Small intestine (tissue), 7 donors: ENCODE results near the gene DHRS4L2. TPM values are rescaled to one million over a fixed set of nuclear protein-coding genes. Genes with fewer than 3 reads are reported as not detected.
"Not testable (repeated sequence)": the region's sequence is repeated elsewhere in the genome, so short reads cannot be mapped to it uniquely, and the experiment has no call there.

Experiments
- DNase-seq, 2 donors: peaks; one replicate each; pipeline versions ENCODE4 v3.0.0 to v3.0.0-alpha.2; 2013
- FAIRE-seq: peaks from 2 replicates; lab custom pipeline; 2012; peaks lifted over from hg19 to GRCh38; lab: Jason Lieb, UNC
- H3K27ac ChIP-seq, 3 donors: one replicate each; pipeline ENCODE4 v1.5.1; 2013; ENCODE audit warnings: low read length in 2 of 3, mild to moderate bottlenecking in 2 of 3, control low read depth in 1 of 3, inconsistent platforms in 1 of 3, low read depth in 1 of 3, moderate library complexity in 1 of 3
- H3K27me3 ChIP-seq, 3 donors: one replicate each; pipeline ENCODE4 v1.6.1; 2013; ENCODE audit warnings: low read length in 3 of 3, inconsistent platforms in 1 of 3; ENCODE audit not compliant: control insufficient read depth in 3 of 3, insufficient read depth in 3 of 3
- H3K36me3 ChIP-seq, 3 donors: one replicate each; pipeline ENCODE4 v1.6.1; 2013; ENCODE audit warnings: low read length in 3 of 3, inconsistent platforms in 1 of 3, low read depth in 1 of 3, mild to moderate bottlenecking in 1 of 3, moderate library complexity in 1 of 3; ENCODE audit not compliant: control insufficient read depth in 3 of 3, insufficient read depth in 2 of 3
- H3K4me1 ChIP-seq, 3 donors: one replicate each; pipeline ENCODE4 v1.6.1; 2013; ENCODE audit warnings: low read length in 2 of 3, inconsistent platforms in 1 of 3, low read depth in 1 of 3, mild to moderate bottlenecking in 1 of 3, moderate library complexity in 1 of 3; ENCODE audit not compliant: control insufficient read depth in 3 of 3, insufficient read depth in 2 of 3
- H3K4me3 ChIP-seq, 3 donors: one replicate each; pipeline ENCODE4 v1.5.1; 2013; ENCODE audit warnings: low read length in 3 of 3, control low read depth in 1 of 3, inconsistent platforms in 1 of 3, low read depth in 1 of 3, mild to moderate bottlenecking in 1 of 3, moderate library complexity in 1 of 3
- H3K9me3 ChIP-seq, 2 donors: one replicate each; pipeline ENCODE4 v1.6.1; 2013; ENCODE audit warnings: low read depth in 1 of 2, low read length in 1 of 2; ENCODE audit not compliant: control insufficient read depth in 2 of 2, insufficient read depth in 1 of 2
- WGBS, 3 donors: extraction: QIAGEN DNeasy Blood & Tissue Kit; methylation state at CpG; one replicate each; pipeline ENCODE4 v1.1.7; 2013; 5-methylcytosine and 5-hydroxymethylcytosine counted together
- polyA plus RNA-seq, 4 donors: library from polyadenylated mRNA; stranded (reverse) in 3 of 4; unstranded in 1 of 4; fragments of 200-250 nt in 3 of 4; fragments of 120-200 nt in 1 of 4; gene quantifications; one replicate each; pipeline versions ENCODE4 v1.2.1 to v1.2.3, GENCODE V29; 2013
- donor health status: healthy with polysubstance abuse.
- donor health status: control.
- donor health status: control.
- donor health status: Bipolar disorder and iron deficiency.
- donor health status: healthy.

DHRS4L2 gene
- polyA plus RNA-seq, 4 donors, result 34.8 to 162 (median 107) TPM

DNA sequence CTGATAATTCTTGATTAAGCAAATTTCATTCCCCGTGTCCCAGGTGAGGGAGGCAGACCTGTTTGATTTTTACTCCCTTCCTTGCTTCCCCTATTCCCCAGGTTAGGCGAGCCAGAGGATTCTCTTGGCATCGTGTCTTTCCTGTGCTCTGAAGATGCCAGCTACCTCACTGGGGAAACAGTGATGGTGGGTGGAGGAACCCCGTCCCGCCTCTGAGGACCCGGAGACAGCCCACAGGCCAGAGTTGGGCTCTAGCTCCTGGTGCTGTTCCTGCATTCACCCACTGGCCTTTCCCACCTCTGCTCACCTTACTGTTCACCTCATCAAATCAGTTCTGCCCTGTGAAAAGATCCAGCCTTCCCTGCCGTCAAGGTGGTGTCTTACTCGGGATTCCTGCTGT is 62.0 kb downstream of the DHRS4L2 start:
- H3K27me3 ChIP-seq, H3K4me3 ChIP-seq, H3K27ac ChIP-seq, DNase-seq, FAIRE-seq, H3K9me3 ChIP-seq, H3K36me3 ChIP-seq: not testable (repeated sequence)
- 73 to 81% (median 79%) methylated on average over 8 of the region's 8 CpGs for WGBS, 3 donors
- H3K4me1 ChIP-seq, result peaks cover 0 to 15% (median 2%) of the 10 kb centered on the region in 3 donors

DNA sequence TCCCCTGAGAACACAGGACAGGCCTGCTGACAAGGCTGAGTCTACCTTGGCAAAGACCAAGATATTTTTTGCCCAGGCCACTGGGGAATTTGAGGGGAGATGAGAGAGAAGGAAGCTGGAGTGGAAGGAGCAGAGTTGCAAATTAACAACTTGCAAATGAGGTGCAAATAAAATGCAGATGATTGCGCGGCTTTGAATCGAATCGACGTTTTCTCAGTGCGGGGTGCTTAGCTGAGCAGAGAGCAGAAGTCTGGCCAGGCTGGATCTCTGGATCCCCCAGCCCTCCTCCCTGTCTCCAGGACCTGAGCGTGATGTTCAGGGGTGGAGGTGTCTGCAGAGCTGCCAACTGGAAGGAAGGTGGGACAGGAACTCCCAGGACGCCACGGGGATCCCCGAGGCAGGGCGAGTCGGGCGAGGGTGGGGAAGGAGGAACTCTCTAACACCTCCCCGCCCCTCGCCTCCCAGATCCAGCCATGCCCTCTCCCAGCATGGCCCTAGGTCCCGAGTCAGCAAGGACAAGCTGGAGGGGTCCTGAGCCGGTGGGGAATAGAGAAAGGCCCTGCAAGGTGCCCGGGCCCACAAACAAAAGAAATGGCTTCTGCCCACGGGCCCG is 62.6 kb downstream of the DHRS4L2 start:
- DNase-seq (no peak), FAIRE-seq (no peak)
- Histone ChIP-seq H3K4me3 (peak overlapping the region; percentile 55 to 68 (median 58)), H3K9me3 (no peaks in the 10 kb centered on the region), H3K27ac (peak overlapping the region in 2 of 3 donors; percentile 32 to 46), H3K27me3 (peaks cover 0 to 7% (median 0%) of the 10 kb centered on the region in 3 donors), H3K36me3 (no peaks in the 10 kb centered on the region), H3K4me1 (peaks cover 0 to 15% (median 2%) of the 10 kb centered on the region in 3 donors)
- WGBS, 3 donors, result 25 to 28% (median 26%) methylated on average over 18 to 20 of the region's 20 CpGs

DNA sequence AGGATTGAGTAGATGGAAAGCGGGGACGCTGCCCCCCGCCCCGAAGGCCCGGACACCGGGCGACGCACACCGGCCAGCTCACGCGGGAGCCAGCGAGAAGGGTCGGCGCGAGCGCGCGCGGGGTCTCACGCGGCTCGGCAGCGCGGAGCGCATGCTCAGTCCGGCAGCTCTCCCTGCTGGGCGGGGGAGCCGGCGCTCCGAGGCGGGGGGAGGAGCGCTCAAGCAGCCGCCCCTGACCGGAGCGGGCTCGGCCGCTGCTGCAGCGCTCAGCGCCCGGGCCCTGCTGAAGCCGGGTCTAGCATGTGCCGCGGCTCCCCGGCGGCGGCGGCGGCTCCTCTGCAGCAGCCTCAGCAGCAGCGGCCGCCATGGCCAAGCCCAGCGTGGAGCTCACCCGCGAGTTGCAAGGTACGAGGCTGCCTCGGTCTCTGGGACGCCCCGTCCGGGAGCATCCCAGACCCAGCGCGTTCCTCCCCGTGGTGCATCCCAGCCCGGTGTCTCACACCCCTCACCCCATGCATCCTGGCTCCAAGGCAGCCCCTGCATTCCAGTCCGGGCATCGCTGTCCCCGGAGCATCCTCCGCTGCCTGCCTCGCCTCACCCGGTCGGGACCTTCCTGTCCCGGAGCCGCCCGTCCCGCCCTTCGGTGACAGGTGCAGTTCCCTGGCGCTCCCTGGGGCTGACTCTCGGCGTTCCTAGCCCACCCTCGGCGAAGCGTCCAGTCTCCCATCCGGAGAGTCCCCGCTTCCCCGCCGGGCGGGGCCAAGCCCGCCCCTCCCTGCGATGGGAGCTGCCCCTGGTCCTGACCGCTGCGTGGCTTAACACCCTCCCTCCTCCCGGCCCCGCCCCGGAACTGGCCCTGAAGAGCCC is 63.3 kb downstream of the DHRS4L2 start, which contains the start of gene CARMIL3:
Gene CARMIL3 (plus strand): TSS at position 221 of the 867 bp plus-strand sequence. CDS start 145 bp downstream, at position 366.
- peak within 1 kb of the TSS in 2 of 3 donors; percentile 32 to 46 for H3K27ac ChIP-seq
- FAIRE-seq, result no peak
- peak; percentile 64 to 85 for DNase-seq
- no peaks in the 10 kb centered on the region for H3K9me3 ChIP-seq
- H3K4me3 ChIP-seq, result peak within 1 kb of the TSS; percentile 55 to 68 (median 58)
- peaks cover 0 to 15% (median 2%) of the 10 kb centered on the region in 3 donors for H3K4me1 ChIP-seq
- no peaks in the 10 kb centered on the region for H3K36me3 ChIP-seq
- WGBS, 3 donors, result 0 to 1% (median 0%) methylated on average over 46 to 92 of the region's 92 CpGs
- H3K27me3 ChIP-seq, result peaks cover 0 to 7% (median 0%) of the 10 kb centered on the region in 3 donors

- peak overlapping the region in 2 of 3 donors; percentile 57 to 68 for H3K4me3 ChIP-seq
- H3K27me3 ChIP-seq, result peaks cover 0 to 7% (median 0%) of the 10 kb centered on the region in 3 donors
- H3K27ac ChIP-seq, result no peak overlapping the region
- peaks cover 0 to 15% (median 2%) of the 10 kb centered on the region in 3 donors for H3K4me1 ChIP-seq
- H3K36me3 ChIP-seq, result no peaks in the 10 kb centered on the region
- no peak for DNase-seq
- FAIRE-seq, result no peak
- no peaks in the 10 kb centered on the region for H3K9me3 ChIP-seq
- 46 to 52% (median 47%) methylated on average over 19 to 20 of the region's 20 CpGs for WGBS, 3 donors
These were observed 64.2 kb downstream of the DHRS4L2 start for GRCh38 chr14:24052656-24053547.

- Histone ChIP-seq H3K27ac (no peak overlapping the region), H3K36me3 (no peaks in the 10 kb centered on the region), H3K27me3 (peaks cover 0 to 7% (median 0%) of the 10 kb centered on the region in 3 donors), H3K4me3 (no peak overlapping the region), H3K9me3 (no peaks in the 10 kb centered on the region), H3K4me1 (peaks cover 0 to 19% (median 2%) of the 10 kb centered on the region in 3 donors)
- DNase-seq (no peak), FAIRE-seq (no peak)
- WGBS, 3 donors, result 77 to 87% (median 81%) methylated on average over 9 to 10 of the region's 10 CpGs
These were observed 65.0 kb downstream of the DHRS4L2 start for GRCh38 chr14:24053548-24054323.

- Histone ChIP-seq H3K27me3 (peaks cover 0 to 7% (median 0%) of the 10 kb centered on the region in 3 donors), H3K36me3 (no peaks in the 10 kb centered on the region), H3K9me3 (no peaks in the 10 kb centered on the region), H3K4me1 (peaks cover 0 to 24% (median 3%) of the 10 kb centered on the region in 3 donors), H3K4me3 (no peak overlapping the region), H3K27ac (no peak overlapping the region)
- FAIRE-seq, result no peak
- no peak for DNase-seq
- WGBS, 3 donors, result 85 to 93% (median 86%) methylated on average over 6 of the region's 6 CpGs
These were observed 65.6 kb downstream of the DHRS4L2 start for GRCh38 chr14:24054324-24054641.

DNA sequence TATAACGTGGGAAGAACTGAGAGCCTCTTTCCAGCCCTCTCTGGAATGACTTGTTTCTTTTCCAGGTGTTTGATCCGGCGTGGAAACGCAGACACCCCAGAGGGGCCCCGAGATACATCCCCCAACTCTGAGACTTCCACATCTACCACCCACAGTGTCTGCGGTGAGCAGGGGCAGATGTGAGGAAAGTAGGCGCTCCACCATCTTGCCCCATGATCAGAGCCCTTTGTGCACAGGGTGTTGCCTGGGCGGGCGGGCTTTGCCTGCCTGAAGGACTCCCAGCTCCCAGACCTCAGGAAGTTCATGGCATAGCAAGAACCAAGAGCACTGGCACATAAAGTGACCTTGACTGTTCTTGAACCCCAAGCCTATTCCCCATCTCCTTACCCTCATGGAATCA is 65.9 kb downstream of the DHRS4L2 start:
- 93 to 94% (median 93%) methylated on average over 9 of the region's 9 CpGs for whole genome bisulfite sequencing, 3 donors
- FAIRE-seq, result no peak

More for the DNA sequence above, 65.9 kb downstream of the DHRS4L2 start:
- no peak overlapping the region for H3K4me3 ChIP-seq
- no peak for DNase-seq
- H3K27ac ChIP-seq, result no peak overlapping the region
- H3K27me3 ChIP-seq, result peaks cover 0 to 7% (median 0%) of the 10 kb centered on the region in 3 donors
- H3K36me3 ChIP-seq, result no peaks in the 10 kb centered on the region
- peaks cover 0 to 28% (median 3%) of the 10 kb centered on the region in 3 donors for H3K4me1 ChIP-seq
- no peaks in the 10 kb centered on the region for H3K9me3 ChIP-seq
